HepG2 (cell line): ENCODE measurements around the gene CLTCL1. TPM values are rescaled to one million over a fixed set of nuclear protein-coding genes. Genes with fewer than 3 reads are reported as not detected.

Source experiments
- ATAC-seq: fragments of 200-7000 bp; cut with Tn5 transposase; 3 replicates; pipeline ENCODE4 v1.9.1; 2020; ENCODE audit warnings: mild to moderate bottlenecking, moderate library complexity
- BruUV-seq: library from RNA; stranded (reverse); fragments of 400-500 nt; replicated peaks from 2 replicates; lab custom pipeline; 2021; lab: Mats Ljungman, UMichigan
- CTCF ChIA-PET: fragments of 300-600 bp; formaldehyde crosslinking; extraction: SDS; loops from one replicate; lab custom pipeline; 2021; ENCODE audit warnings: low total read pairs, inconsistent platforms, low intra/inter-chr PET ratio; lab: Yijun Ruan, JAX
- POLR2A ChIA-PET: fragments of 350-600 bp; sonication (Branson Sonifier 250); formaldehyde crosslinking; loops from one replicate; lab custom pipeline; 2020; ENCODE audit warnings: antibody characterized with exemption, inconsistent platforms; lab: Yijun Ruan, JAX
- DNase-seq: peaks from one replicate; pipeline ENCODE4 v3.0.0-alpha.2; 2015; ENCODE audit warnings: low spot score
- FAIRE-seq: peaks from 3 replicates; lab custom pipeline; 2011; peaks lifted over from hg19 to GRCh38; lab: Jason Lieb, UNC
- H2AFZ ChIP-seq: one replicate; pipeline ENCODE4 v1.6.1; 2011; ENCODE audit warnings: low read length, inconsistent platforms
- H3K27ac ChIP-seq: fragments of 300-600 bp; 3 replicates; pipeline ENCODE4 v1.8.0; 2011; ENCODE audit warnings: mixed run types, mild to moderate bottlenecking, mixed read lengths, low read length, inconsistent platforms; ENCODE audit not compliant: insufficient read depth; ENCODE audit errors: extremely low read length
- H3K27me3 ChIP-seq, 2 experiments: fragments of 200-600 bp in 1 of 2; 2 replicates in 1 of 2; 3 replicates in 1 of 2; pipeline versions ENCODE4 v1.6.0 to v1.8.0; 2011; ENCODE audit warnings: low read length in 2 of 2, mild to moderate bottlenecking in 2 of 2, moderate library complexity in 2 of 2, inconsistent platforms in 1 of 2; ENCODE audit not compliant: insufficient read depth in 2 of 2, control insufficient read depth in 1 of 2
- H3K36me3 ChIP-seq, 2 experiments: fragments of 200-600 bp in 1 of 2; replicated peaks in 1 of 2; 2 replicates in 1 of 2; 3 replicates in 1 of 2; pipeline versions ENCODE4 v1.5.1 to v1.8.0; 2011; ENCODE audit warnings: low read length in 2 of 2, inconsistent platforms in 1 of 2; ENCODE audit not compliant: insufficient read depth in 2 of 2, control insufficient read depth in 1 of 2
- H3K4me1 ChIP-seq: 2 replicates; pipeline ENCODE4 v1.5.1; 2012; ENCODE audit warnings: low read length, inconsistent platforms; ENCODE audit not compliant: insufficient read depth
- H3K4me2 ChIP-seq: 2 replicates; pipeline ENCODE4 v1.6.0; 2011; ENCODE audit warnings: low read depth, low read length, inconsistent platforms
- H3K4me3 ChIP-seq, 3 experiments: fragments of 200-600 bp in 1 of 3; sonication (generic), shearing (Covaris generic) in 1 of 3; replicated peaks in 1 of 3; 2 replicates each; pipeline ENCODE4 v1.5.1; 2011 to 2016; ENCODE audit warnings: low read length in 3 of 3, inconsistent platforms in 2 of 3, low read depth in 2 of 3, mild to moderate bottlenecking in 2 of 3, control low read depth in 1 of 3, mixed read lengths in 1 of 3; ENCODE audit not compliant: insufficient read depth in 1 of 3
- H3K79me2 ChIP-seq: one replicate; pipeline ENCODE4 v1.6.1; 2011; ENCODE audit warnings: low read length, inconsistent platforms; ENCODE audit not compliant: insufficient read depth
- H3K9ac ChIP-seq: 2 replicates; pipeline ENCODE4 v1.6.0; 2011; ENCODE audit warnings: mild to moderate bottlenecking, low read depth, low read length, inconsistent platforms; ENCODE audit not compliant: insufficient read depth
- H3K9me3 ChIP-seq: 2 replicates; pipeline ENCODE4 v1.5.1; 2012; ENCODE audit warnings: mild to moderate bottlenecking, low read length
- H4K20me1 ChIP-seq: 2 replicates; pipeline ENCODE4 v1.6.0; 2011; ENCODE audit warnings: inconsistent platforms, mild to moderate bottlenecking, low read length, moderate library complexity; ENCODE audit not compliant: insufficient read depth
- ATF4 ChIP-seq, 2 experiments: fragments of 450-650 bp in 1 of 2; sonication (generic) in 1 of 2; formaldehyde crosslinking; IDR thresholded peaks; 2 replicates each; pipeline versions ENCODE4 v1.5.0 to v1.8.0; 2020 to 2022; ENCODE audit warnings: mild to moderate bottlenecking in 1 of 2, missing genetic modification reagents in 1 of 2
- ATF7 ChIP-seq, 2 experiments: fragments of 450-650 bp in 1 of 2; sonication (generic) in 1 of 2; formaldehyde crosslinking in 1 of 2; IDR thresholded peaks; 2 replicates each; pipeline versions ENCODE4 v1.4.0 to v1.6.1; 2016 to 2020; ENCODE audit warnings: antibody characterized with exemption in 1 of 2, mild to moderate bottlenecking in 1 of 2, missing genetic modification reagents in 1 of 2
- EZH2 ChIP-seq: conservative IDR thresholded peaks from 2 replicates; pipeline ENCODE4 v1.6.1; 2012; ENCODE audit warnings: mild to moderate bottlenecking, low read depth, low read length, moderate library complexity
- GTF3A ChIP-seq: sonication (generic); formaldehyde crosslinking; conservative IDR thresholded peaks from 2 replicates; pipeline ENCODE4 v1.4.0; 2020; ENCODE audit warnings: mild to moderate bottlenecking, missing genetic modification reagents
- LBX2 ChIP-seq: sonication (generic); formaldehyde crosslinking; IDR thresholded peaks from 2 replicates; pipeline ENCODE4 v1.5.0; 2020; ENCODE audit warnings: missing genetic modification reagents, mild to moderate bottlenecking, borderline replicate concordance
- NFRKB ChIP-seq: fragments of 450-650 bp; IDR thresholded peaks from 2 replicates; pipeline ENCODE4 v1.6.1; 2017
- ZBTB1 ChIP-seq: sonication (generic); formaldehyde crosslinking; IDR thresholded peaks from 2 replicates; pipeline ENCODE4 v1.4.0; 2020; ENCODE audit warnings: missing genetic modification reagents, borderline replicate concordance
- ZNF230 ChIP-seq: sonication (generic); formaldehyde crosslinking; IDR thresholded peaks from 2 replicates; pipeline ENCODE4 v1.4.0; 2020; ENCODE audit warnings: mild to moderate bottlenecking, missing genetic modification reagents
- ZNF703 ChIP-seq: sonication (generic); formaldehyde crosslinking; IDR thresholded peaks from 2 replicates; pipeline ENCODE4 v1.5.1; 2020; ENCODE audit warnings: missing genetic modification reagents, mild to moderate bottlenecking, moderate library complexity, borderline replicate concordance
- ZNF768 ChIP-seq: sonication (generic); formaldehyde crosslinking; IDR thresholded peaks from 2 replicates; pipeline ENCODE4 v1.4.0; 2020; ENCODE audit warnings: missing genetic modification reagents
- ZSCAN30 ChIP-seq: sonication (generic); formaldehyde crosslinking; IDR thresholded peaks from 2 replicates; pipeline ENCODE4 v1.5.0; 2020; ENCODE audit warnings: mild to moderate bottlenecking, missing genetic modification reagents
- WGBS: methylation state at CpG from one replicate; pipeline ENCODE4 v1.1.6; 2017; ENCODE audit warnings: low lambda C conversion rate; 5-methylcytosine and 5-hydroxymethylcytosine counted together
- in situ Hi-C: cut with HindIII; loops from 2 replicates; pipeline ENCODE4 v1.10.0; 2017; ENCODE audit warnings: low pct_unique_long_range_greater_than_20kb; ENCODE audit not compliant: extremely low pct_ligation_motif_present
- intact Hi-C: fragments of 100-400 bp; cut with micrococcal nuclease; formaldehyde crosslinking; loops from one replicate; pipeline ENCODE4 v1.10.0; 2022; ENCODE audit not compliant: unreplicated experiment
- polyA plus RNA-seq, 8 experiments: library from polyadenylated mRNA; depleted of rRNA in 3 of 8; stranded (reverse) in 7 of 8; unstranded in 1 of 8; fragments of >200 nt; fragmentation: Illumina TruSeq in 4 of 8; extraction: Trizol in 4 of 8; gene quantifications; 2 replicates each; pipeline versions ENCODE4 v1.2.1 to v1.2.3, GENCODE V29; 2011 to 2016; ENCODE audit warnings: low read depth in 4 of 8, missing spikeins in 1 of 8, mixed read lengths in 1 of 8; ENCODE audit not compliant: insufficient read depth in 1 of 8
- total RNA-seq, 5 experiments: library from RNA; depleted of rRNA; stranded (reverse); fragments of >200 nt; fragmentation: Illumina TruSeq; extraction: Trizol; gene quantifications; 2 replicates each; pipeline ENCODE4 v1.2.3, GENCODE V29; 2016; ENCODE audit warnings: low read depth in 1 of 5

The CLTCL1 gene
- total and polyA plus RNA-seq, 2 of the 13 experiments (the other 11 are each of a cell fraction or from before 2014, with no cell fraction given): 8.1 to 10.9 TPM

- Histone ChIP-seq H2AFZ (no peak overlapping the region), H3K4me1 (no peaks in the 10 kb centered on the region), H3K27me3 (no peaks in the 10 kb centered on the region), H3K9me3 (no peaks in the 10 kb centered on the region), H3K79me2 (no peaks in the 10 kb centered on the region), H4K20me1 (no peaks in the 10 kb centered on the region), H3K9ac (no peak overlapping the region), H3K4me2 (no peak overlapping the region), H3K36me3 (peaks cover 4 to 15% of the 10 kb centered on the region in 2 experiments; a peak in 4 of 5 replicates), H3K4me3 (no peak overlapping the region), H3K27ac (no peak overlapping the region)
- intact Hi-C loops (no loop called here), in situ Hi-C loops (no loop called here)
- ChIA-PET CTCF (no interaction called here), POLR2A (no interaction called here)
- FAIRE-seq: no peak
- DNase-seq: no peak
- no TSS peak for BruUV-seq
- TF ChIP-seq ATF7 (IDR thresholded peaks at IDR 0.05) (no peak), ATF7 (CRISPR knock-in tag; IDR thresholded peaks at IDR 0.05) (no peak)
- 95% methylated on average over 14 of the region's 14 CpGs for WGBS
- ATAC-seq: no peak
Measured at GRCh38 chr22:19210188-19210587, 81.3 kb downstream of the CLTCL1 start.

GRCh38 chr22:19208287-19208847 lies 83.2 kb downstream of the CLTCL1 start:
- Histone ChIP-seq H3K36me3 (peaks cover 4 to 14% of the 10 kb centered on the region in 2 experiments; a peak in 2 of 5 replicates), H3K9me3 (no peaks in the 10 kb centered on the region), H3K27me3 (no peaks in the 10 kb centered on the region), H2AFZ (no peak overlapping the region), H3K4me1 (no peaks in the 10 kb centered on the region), H3K27ac (no peak overlapping the region), H3K4me2 (no peak overlapping the region), H3K4me3 (no peak overlapping the region), H3K79me2 (no peaks in the 10 kb centered on the region), H4K20me1 (no peaks in the 10 kb centered on the region), H3K9ac (no peak overlapping the region)
- 83% methylated on average over 4 of the region's 4 CpGs for WGBS
- CTCF ChIA-PET: no interaction called here
- TF ChIP-seq ZSCAN30 (CRISPR knock-in tag) (no peak), ZNF768 (CRISPR knock-in tag) (no peak), LBX2 (CRISPR knock-in tag) (no peak), EZH2 (no peak), ZNF230 (CRISPR knock-in tag) (no peak), ZNF703 (no peak), GTF3A (CRISPR knock-in tag) (no peak), ATF4 (CRISPR knock-in tag; IDR thresholded peaks at IDR 0.05) (no peak), ZBTB1 (no peak), NFRKB (no peak)
- DNase-seq (no peak), ATAC-seq (no peak), FAIRE-seq (no peak)
- in situ Hi-C loops (loop anchor here (10.0 kb wide), 1 partner anchor 56 kb away; no protein-coding TSS in a partner anchor), intact Hi-C loops (no loop called here)
- POLR2A ChIA-PET: interaction anchor here (1.5 kb wide), 1 partner anchor 29 kb away, joined by 3 read pairs; the partner anchor contains the start of gene SLC25A1
- no TSS peak for BruUV-seq
